NK-92 treated with Interleukin-12 subunit alpha and Interleukin-12 subunit beta, amount 100 ng/mL, for 24 hours (cell line): ENCODE data around the gene CLPTM1L.

ENCODE experiments used
- DNase-seq: peaks from one replicate; lab custom pipeline; 2025; lab: John Stamatoyannopoulos, UW

CLPTM1L gene

GRCh38 chr5:1325870-1326531, 18.9 kb downstream of the CLPTM1L start:
- no peak for DNase-seq

DNA sequence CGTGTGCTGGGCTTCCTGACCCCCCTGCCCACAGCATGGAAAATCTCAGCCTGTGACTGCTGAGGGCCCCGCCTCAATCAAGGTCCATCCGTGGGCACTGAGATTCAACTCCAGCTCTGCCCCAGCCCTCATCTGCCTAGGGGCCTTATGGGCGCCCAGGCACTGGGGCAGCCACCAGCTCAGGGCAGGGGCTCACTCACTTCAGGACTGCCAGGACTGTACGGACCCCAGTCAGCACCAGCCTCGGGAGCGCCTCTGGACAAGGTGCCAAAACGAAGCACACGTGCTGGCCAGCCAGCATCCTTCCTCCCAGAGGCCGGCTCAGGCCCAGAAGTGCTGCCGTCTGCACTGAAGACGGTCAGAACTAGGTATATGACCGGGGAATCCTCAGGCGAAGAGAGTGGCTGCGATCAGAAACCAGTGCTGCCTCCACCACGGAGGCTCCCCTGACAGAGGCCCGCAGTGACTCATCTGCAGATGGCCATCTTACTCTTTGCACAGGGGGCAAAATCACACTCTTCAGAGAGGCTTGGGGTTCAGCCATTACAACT, 19.6 kb downstream of the CLPTM1L start:
- no peak for DNase-seq

GRCh38 chr5:1324719-1325190, 20.1 kb downstream of the CLPTM1L start:
- DNase-seq = no peak

GRCh38 chr5:1324301-1324700, 20.6 kb downstream of the CLPTM1L start:
- no peak for DNase-seq

- no peak for DNase-seq
Measured at GRCh38 chr5:1323803-1324173, 21.1 kb downstream of the CLPTM1L start.

GRCh38 chr5:1322955-1323802, 21.7 kb downstream of the CLPTM1L start:
- no peak for DNase-seq

DNA sequence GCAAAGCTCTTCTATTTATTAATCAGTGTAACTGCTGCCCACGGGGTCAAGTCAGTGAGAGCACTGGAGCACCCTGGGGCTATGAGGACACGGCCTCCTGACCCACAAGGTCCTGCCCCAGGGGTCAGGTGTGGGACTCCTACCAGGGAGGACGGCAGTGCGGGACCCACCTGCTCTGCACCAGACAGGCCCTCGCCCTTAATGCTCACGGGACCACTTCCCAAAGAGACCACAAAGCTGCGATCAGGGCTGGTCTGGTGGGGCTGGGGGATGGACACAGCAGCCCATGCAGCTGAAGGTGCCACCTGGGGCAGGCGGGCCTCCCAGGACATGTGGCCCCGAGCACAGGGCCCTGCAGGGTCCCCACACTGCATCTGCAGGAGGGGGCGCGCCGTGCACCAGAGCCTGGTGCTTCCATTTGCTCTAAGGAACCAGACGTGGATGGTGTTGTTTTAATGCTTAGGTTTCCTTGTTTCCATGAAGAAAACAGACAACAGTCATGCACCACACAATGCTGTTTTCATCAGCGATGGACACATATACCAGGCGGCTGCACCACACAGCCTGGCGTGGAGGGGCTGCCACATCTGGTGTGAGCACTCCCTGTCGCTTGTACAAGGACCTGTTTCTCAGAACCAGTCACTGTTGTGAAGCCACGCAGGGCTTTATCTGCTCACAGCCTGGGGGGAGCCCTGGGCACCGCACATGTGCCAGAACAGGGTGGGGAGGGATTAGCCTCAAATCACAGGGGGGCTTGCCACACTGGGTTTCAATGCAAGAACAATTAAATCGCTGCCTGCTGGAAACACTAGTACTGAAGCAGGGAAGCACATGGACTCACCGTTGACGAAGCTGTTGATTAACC, 22.6 kb downstream of the CLPTM1L start:
- no peak for DNase-seq

- no peak for DNase-seq
Measured at GRCh38 chr5:1321576-1321975, 23.3 kb downstream of the CLPTM1L start.

DNA sequence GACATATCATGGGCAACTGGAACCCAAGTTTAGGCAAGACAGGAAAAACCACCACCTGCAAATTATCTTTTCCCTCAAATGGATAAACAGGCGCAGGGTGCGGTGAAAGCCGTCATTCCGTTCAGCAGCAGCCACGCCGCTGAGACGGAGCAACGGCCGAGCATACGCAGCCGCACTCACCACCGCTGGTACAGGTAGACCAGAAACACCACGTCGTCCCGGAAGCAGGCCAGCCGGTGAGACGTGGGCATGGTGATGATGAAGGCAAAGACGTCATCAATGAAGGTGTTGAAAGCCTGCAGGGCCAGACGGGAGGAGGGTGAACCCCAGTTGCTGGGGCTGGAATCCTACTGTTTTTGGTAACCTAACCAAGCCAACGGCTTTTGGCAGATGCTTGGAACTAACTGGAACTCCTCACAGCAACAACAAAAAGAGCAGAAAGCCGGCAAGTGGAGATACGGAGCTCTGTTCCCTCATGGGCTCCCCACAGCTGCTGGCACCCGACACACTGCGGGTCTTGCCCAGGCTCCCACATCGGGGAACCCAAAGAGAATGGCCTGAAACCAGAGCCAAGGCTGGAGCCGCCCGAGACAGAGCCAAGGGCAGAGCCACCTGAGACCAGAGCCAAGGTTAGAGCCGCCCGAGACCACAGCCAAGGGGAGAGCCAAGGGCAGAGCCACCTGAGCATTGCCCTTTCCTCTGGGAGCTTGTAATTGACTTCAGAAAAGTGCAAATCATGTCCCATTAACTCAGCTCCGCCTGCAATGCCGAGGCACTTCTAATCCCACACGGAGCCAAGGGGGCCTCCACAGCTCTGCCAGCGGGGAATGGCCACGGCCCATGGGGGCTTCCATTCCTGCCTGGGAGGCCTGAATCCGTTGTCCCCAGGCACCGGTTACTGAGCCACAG, 24.2 kb downstream of the CLPTM1L start:
- no peak for DNase-seq

DNA sequence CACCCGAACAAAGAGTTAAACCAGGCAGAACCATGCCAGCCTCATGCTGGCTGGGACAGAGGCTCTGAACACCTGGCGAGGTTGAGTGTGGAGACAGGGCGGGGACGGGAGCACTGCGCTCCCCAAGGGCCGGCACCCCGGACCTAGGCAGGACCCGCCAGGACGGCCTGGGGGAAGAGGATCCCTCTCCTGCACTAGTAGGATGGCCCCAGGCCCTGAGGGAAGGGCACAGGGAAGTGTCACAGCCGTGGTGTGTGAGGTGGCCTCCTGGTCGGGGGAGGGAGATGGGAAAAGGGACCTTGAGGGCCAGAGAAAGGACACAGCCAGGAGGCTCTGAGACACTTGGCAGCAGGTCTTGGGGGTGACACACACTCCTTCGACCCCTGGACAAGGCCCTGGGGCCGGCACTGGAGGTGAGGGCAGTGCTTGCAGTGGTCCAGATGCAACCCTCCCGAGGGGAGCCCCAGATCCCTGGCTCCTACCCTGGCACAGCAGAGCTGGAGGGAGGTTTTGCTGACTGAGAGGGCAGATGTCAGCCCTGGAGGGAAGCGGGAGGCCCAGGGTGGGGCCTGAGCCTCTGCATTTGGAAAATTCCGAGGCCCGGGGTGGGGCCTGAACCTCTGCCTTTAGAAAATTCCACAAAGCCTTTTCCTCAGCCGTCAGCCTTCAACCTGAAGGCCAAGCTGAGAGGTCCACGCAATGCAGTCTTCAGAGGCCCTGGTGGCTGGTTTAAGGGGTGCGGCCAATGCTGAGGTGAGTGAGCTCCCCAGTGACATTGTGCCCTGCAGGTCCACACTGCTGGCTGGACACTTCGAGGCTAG, 25.3 kb downstream of the CLPTM1L start:
- DNase-seq = no peak

DNA sequence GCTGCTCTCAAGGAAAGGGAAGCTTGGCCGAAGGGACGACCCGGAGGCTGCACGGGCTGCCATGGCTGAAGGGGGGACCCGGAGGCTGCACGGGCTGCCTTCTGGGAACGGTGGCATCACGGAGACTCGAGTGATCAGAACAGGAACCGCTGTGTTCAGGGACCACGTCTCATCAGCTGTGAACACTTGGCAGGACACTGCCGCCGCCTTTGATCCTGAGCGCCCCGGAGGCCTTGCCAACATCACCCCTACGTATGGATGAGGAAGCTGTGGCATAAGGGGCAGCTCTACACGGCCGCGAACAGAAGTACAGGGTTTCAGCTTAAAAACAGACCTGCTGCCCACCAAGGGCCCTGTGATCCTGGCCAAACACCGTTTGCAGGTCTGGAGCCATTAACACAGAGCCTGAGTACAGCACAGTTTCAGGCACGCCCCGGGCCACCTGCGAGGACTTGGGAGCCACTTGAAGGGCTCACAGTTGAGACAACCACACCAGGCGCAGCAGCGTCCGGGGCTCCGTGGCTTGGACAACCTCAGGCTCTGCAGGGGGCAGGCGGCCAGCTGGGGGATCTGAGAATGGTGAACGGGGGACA, 26.1 kb downstream of the CLPTM1L start:
- DNase-seq = no peak

GRCh38 chr5:1317921-1318565, 26.9 kb downstream of the CLPTM1L start:
- no peak for DNase-seq

DNA sequence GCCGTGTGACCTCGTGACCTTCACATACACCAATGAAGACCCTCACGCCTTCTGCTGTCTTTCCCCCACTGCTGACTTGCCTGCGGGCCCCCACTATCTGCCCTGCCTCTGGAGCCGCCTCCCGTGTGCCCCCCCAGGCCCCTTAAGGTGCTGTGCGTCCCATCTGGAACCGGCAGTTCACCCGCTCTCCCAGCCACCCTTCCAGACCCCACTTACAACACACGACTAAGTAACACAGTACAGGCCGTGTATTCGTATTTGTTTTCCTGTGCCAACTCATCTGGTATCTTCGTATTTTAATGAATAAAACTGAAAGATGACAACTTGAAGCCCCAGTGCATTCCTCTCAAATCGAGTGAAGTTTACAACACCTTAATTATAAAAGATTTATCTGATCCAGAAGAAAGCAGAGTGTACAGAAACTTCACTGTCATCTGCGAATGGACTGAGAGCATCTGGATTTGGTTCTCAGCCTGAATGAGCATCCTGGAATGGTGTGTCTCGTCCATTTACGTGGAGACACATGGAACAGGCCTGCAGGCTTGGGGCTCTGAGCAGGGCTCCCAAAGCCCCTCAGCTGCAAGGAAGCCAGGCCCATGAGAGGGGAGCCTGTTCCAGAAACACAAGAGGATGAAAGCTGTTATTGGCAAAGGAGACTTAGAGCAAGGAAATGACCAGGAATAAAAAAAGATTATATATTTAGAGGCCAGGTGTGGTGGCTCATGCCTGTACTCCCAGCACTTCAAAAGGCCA, 28.1 kb downstream of the CLPTM1L start:
- no peak for DNase-seq

- DNase-seq = no peak
Measured at GRCh38 chr5:1315709-1316587, 29.0 kb downstream of the CLPTM1L start.

- no peak for DNase-seq
Measured at GRCh38 chr5:1315018-1315708, 29.7 kb downstream of the CLPTM1L start.

- DNase-seq = no peak
Measured at GRCh38 chr5:1314564-1314982, 30.3 kb downstream of the CLPTM1L start.
